Measurements from ENCODE around the gene TBX4.

- TF ChIP-seq POLR2A (IDR thresholded peaks at IDR 0.05), result no peak
- TF ChIP-seq CTCF (IDR thresholded peaks at IDR 0.05), result no peak
- TF ChIP-seq POLR2AphosphoS5 (IDR thresholded peaks at IDR 0.05), result no peak
Measured at GRCh38 chr17:61425682-61426481, 26.3 kb upstream of the TBX4 start.

Measured in breast epithelium (tissue), 3 donors.